ENCODE results near the gene COG5.
"Not testable (repeated sequence)": the region's sequence is repeated elsewhere in the genome, so short reads cannot be mapped to it uniquely, and the experiment has no call there.

COG5 gene

DNA sequence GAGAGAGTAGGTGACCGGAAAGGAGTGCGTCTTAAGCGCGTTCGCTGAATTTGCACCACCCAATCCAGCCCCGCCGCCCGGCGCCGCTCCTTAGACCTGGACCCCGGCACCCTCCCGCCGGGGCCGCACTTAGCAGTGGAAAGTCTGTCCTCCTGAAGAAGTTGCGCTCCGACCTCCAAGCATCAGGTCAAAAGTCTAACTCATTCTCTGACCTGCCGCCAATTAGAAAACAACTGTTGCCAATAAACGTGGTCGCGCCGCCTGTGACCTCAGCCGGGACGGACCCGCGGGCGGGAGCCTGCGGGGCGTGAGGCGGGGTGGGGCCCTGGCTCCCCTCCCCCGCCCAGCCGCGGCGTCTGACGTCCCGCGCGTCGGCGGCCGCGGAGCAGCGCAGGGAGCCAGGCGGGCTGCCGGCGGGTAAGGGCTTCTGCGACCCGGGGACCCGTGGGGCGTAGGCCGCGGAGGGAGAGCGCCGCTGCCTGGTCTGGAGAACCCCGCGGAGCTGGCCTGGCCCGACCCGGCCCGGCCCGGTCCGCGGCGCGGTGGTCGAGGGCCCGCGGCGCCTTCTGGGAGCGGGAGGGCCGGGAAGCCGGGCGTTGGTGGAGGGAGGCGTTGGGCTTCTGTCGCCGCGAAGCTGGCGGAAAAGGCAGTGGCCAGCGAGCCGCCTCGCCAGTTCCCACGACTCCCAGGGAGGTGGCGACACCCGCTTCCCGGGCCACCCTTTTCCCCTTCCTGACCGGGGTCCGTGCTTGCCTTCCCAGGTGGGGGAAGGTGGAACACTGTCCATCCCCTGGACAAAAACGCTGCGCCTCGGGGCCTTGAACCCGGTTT is 16.4 kb upstream of the COG5 start, which contains the start of gene BCAP29:
Gene BCAP29 (plus strand): TSS at position 362 of the 831 bp plus-strand sequence. CDS start 527 bp downstream, outside the sequence.
- peak; percentile 45 for DNase-seq

DNA sequence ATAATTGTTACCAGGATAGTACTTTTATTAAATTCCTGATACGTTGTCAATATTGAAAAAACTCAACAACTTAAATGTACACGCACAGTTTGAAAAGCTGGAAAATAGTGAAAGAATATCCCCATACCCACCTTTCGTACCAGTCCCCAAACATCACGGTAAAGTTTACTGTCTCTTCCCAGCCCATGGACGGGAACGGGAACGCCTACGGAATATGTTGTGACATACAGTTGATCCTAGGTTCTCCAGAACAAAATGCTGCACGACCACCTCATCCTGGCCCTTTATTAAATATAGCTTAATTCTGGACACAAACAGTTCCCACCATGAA is 15.8 kb upstream of the COG5 start:
- DNase-seq: no peak

- DNase-seq: no peak
These were observed 9.8 kb upstream of the COG5 start for GRCh38 chr7:107573537-107573936.

- no peak for DNase-seq
These were observed 6.6 kb upstream of the COG5 start for GRCh38 chr7:107570298-107570697.

GRCh38 chr7:107564553-107565298 is 1.0 kb upstream of the COG5 start:
- no peak for DNase-seq

DNA sequence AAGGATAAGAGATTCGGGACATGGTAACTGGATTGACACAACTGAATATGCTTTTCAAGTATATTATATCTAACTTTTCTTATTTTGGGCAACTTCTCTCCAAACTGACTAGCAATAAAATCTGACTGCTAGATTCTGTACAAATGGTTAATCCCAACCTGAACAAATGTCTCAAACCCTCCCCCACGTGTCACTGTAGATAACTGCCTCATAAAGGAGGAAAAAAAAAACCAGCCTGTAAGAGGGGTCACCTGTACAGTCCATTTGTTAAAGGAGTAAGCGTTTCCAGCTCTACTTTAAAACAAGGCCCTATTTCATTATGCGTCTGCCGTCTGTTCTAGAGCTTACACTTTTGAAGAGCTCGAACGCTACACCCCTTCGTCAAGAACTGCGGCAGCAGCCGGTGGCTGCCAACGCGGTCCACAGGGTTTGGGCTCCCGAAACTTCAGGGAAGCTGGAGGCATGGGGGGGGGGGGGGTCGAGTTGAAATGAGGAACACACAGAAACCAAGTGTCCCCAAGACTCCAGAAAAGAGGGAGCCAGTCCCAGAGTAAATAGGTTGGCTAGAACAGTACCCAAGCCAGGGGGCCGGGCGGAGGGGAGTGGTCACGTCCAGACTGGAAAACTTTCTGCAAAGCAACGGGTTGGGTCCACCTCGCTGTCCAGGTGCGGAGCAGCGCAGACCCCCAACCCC is 492 bp downstream of the COG5 start:
- no peak for DNase-seq

- DNase-seq: no peak
These were observed 2.7 kb downstream of the COG5 start for GRCh38 chr7:107560898-107561516.

DNA sequence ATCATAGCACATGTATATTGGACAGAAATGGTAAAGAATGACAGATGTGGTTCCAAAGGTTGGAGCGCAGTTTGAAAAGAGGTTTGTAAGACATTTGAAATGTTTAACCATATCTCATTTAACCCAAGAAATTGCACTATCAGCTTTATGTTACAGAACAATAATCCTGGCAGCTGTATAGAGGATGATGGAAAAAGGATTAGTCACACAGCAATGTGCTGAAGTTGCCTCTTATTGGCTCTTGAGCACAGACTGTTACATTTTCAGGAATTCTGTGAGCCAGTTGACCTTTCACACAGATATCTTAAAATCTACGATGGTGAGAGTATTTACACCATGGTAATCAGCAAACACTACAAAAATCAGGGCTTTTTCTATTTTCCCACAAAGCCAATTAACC is 3.9 kb downstream of the COG5 start:
- DNase-seq: no peak

DNA sequence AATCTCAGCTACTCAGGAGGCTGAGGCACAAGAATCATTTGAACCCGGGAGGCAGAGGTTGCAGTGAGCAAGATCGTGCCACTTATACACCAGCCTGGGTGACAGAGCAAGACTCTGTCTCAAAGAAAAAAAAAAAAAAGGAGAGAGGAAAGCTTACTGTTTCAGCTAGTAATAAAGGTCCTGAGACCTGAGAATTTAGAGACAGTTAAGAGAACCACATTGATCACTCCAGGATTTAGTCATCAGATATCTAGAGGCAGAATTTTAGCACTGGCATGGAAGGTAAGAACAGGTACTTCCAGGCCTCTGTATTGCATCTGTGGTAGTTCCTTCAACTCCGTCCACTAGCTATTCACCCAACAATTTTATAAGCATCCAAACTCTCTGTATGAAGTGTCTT is 7.8 kb downstream of the COG5 start:
- no peak for DNase-seq

- no peak for DNase-seq
These were observed 11.8 kb downstream of the COG5 start for GRCh38 chr7:107551936-107552335.

GRCh38 chr7:107544848-107545591 is 18.7 kb downstream of the COG5 start:
- no peak for DNase-seq

GRCh38 chr7:107543338-107543993 is 20.3 kb downstream of the COG5 start:
- DNase-seq: no peak

DNA sequence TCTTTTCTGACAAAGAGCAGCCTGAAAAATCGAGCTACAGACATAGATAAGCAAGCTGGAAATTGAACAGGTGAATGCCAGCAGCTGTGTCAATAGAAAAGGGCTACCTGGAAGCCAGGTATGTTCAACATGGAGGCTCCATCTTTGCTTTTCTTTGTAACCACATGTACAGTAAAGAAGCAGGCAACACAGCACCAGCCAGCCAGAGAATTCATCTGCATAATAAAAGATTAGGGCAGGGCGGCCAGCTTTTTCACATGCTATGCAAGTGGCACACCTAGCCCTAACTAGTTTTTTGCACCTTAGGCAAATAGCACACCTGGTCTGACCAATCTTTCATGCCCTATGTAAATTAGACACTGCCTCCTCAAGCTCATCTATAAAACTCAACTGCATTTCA is 25.7 kb downstream of the COG5 start:
- no peak for DNase-seq

DNA sequence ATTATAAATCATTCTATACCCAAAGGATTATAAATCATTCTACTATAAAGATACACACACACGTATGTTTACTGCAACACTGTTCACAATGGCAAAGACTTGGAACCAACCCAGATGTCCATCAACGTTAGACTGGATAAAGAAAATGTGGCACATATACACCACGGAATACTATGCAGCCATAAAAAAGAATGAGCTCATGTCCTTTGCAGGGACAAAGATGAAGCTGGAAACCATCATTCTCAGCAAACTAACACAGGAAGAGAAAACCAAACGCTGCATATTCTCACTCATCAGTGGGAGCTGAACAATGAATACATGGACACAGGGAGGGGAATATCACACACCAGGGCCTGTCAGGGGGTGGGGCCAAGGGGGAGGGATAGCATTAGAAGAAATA is 26.5 kb downstream of the COG5 start:
- DNase-seq: not testable (repeated sequence)

DNA sequence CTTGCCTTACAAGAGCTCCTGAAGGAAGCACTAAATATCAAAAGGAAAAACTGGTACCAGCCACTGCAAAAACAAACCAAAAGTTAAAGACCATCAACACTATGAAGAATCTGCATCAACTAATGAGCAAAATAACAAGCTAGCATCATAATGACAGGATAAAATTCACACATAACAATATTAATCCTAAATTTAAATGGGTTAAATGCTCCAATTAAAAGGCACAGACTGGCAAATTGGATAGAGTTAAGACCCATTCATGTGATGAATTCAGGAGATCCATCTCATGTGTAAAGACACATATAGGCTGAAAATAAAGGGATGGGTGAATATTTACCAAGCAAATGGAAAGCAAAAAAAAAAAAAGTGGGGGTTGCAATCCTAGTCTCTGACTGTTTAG is 29.6 kb downstream of the COG5 start:
- DNase-seq: no peak

GRCh38 chr7:107530751-107531150 is 33.0 kb downstream of the COG5 start:
- DNase-seq: no peak

- no peak for DNase-seq
These were observed 35.3 kb downstream of the COG5 start for GRCh38 chr7:107528461-107528860.

DNA sequence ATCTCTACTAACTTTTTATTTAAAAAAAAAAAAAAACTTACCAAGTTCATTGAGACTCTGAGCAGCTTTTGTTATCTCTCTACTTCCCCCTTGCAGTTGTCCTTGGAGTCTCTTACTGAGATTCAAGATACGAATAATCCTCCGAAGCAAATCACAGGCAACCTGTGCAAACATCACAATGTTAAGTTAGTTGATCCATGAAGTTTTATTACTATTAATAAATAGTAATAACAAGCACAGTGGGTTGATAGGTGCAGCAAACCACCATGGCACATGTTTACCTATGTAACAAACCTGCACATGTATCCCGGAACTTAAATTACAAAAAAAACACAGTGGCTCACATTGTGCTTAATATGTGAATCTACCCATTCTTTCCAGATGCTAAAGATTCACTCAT is 36.5 kb downstream of the COG5 start:
- DNase-seq: no peak

GRCh38 chr7:107526672-107527071 is 37.0 kb downstream of the COG5 start:
- no peak for DNase-seq

DNA sequence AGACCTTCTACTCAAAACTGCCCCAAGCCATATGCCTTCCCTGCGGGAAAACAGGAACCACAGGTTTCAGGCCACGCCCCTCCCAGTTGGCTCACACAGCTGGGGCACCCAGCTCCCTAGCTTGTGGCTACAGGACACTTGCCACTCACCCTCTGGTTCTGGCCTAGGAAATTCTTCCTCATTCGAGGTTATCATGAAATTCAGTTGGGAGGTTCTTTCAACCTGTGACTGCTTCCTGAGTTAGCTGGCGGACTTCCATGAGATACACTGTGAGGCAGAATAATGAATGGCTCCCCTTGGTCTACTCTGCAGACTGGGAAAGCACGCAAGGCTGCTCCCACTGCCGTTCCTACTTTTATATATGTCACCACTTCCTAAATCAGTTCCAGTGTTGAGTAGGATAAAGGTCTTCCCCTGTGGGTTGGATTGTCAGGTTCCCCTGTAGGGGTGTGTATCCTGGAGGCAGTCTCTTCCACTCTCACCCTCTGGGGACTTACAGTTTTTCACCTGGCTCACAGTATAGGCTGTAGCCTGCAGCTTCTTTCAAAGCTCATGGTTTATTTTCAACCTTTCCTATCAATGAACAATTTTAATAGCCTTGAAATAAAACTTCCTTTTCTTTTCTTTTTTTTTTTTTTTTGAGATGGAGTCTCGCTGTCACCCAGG is 56.9 kb downstream of the COG5 start:
- no peak for DNase-seq

GRCh38 chr7:107505997-107506673 is 57.6 kb downstream of the COG5 start:
- DNase-seq: no peak
